22Rv1 (cell line): ENCODE results near the gene NKX1-1.

ENCODE experiments used
- ZFX ChIP-seq: fragments of 450-650 bp; IDR thresholded peaks from 2 replicates; pipeline ENCODE4 v1.6.1; 2017; ENCODE audit warnings: antibody characterized with exemption, borderline replicate concordance
- TF ChIP-seq, protein P1 (sequence below): fragments of 450-650 bp; IDR thresholded peaks from 2 replicates; pipeline ENCODE4 v1.5.1; 2017; ENCODE audit warnings: mild to moderate bottlenecking

DNA sequence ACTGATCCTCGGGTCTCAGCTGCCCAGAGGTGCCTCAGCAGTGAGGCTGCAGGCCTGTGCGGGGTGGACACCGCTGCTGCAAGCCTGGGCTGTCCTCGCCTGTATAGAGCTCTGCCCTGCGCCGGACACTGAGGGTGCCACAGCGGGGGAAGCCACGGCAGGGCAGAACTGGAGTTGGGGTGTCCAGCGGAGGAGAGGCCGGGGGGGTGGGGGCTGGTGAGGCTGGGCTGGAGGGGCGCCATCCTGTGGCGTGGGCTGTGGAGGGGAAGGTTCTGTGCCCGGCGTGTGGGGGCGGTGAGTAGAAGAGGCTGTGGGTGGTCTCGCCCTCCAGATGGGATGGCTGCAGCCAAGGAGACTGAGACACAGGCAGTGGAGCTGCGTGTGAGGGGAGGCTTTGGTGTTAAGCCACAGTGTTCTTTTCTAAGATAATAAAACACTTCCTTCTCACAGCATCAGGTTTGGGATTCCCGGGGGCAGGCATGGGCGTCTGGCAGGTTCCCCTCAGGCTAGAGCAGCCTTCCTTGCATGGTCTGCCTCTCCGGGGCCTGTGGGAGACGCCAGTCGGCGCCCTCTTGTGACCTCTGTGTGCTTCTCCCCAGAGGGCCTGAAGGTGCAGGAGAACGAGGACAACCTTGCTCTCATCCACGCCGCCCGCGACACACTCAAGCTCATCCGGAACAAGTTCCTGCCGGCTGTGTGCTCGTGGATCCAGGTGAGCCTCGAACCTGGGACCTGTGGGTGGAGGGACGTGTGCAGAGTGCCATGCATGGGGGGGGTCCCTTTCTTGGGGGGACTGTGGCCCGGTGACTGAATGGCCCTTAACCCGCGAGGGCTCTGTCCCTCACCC is 51.9 kb downstream of the NKX1-1 start:
- TF ChIP-seq, protein P1, sequence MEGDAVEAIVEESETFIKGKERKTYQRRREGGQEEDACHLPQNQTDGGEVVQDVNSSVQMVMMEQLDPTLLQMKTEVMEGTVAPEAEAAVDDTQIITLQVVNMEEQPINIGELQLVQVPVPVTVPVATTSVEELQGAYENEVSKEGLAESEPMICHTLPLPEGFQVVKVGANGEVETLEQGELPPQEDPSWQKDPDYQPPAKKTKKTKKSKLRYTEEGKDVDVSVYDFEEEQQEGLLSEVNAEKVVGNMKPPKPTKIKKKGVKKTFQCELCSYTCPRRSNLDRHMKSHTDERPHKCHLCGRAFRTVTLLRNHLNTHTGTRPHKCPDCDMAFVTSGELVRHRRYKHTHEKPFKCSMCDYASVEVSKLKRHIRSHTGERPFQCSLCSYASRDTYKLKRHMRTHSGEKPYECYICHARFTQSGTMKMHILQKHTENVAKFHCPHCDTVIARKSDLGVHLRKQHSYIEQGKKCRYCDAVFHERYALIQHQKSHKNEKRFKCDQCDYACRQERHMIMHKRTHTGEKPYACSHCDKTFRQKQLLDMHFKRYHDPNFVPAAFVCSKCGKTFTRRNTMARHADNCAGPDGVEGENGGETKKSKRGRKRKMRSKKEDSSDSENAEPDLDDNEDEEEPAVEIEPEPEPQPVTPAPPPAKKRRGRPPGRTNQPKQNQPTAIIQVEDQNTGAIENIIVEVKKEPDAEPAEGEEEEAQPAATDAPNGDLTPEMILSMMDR: no peak
- TF ChIP-seq ZFX: no peak
